ENCODE results near the gene NEUROD4.

Gene NEUROD4

DNA sequence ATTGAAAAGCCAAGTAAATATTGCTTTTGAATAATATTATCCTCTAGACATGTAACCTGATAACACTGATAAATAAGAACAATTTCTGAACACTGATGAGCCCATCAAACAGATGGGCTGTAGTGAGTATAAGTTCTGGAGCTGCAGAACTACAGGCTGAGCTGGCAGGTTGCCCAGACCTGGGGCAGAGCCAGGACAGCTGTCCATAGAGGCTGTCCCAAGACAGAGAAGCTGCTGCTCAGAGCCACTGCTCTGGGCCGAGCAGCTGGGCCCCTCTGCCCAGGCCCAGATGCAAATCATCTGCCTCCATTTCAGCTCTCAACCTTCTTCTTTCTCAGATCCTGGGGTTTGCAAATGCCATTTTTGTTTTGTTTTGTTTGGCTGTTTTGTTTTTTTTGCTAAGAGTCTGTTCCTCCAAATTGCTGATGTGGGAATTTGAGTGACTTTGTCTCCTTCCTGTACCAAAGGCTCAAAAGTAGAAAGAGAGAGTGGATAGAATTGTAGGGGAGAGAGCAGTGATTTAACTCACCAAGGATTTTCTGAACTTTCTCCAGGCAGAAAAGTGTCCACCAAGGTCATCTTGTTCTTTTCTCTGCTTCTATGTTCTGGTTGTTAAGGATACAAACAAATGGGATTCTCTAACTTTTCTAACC, 31.2 kb upstream of the NEUROD4 start:
- DNase-seq (ENCODE audit: low read depth) = no peak
- H3K4me3 ChIP-seq (ENCODE audit: low read depth, low read length) = no peak overlapping the region
- TF ChIP-seq CTCF (IDR thresholded peaks at IDR 0.05; ENCODE audit: low read depth, low read length, missing control alignments) = no peak

DNA sequence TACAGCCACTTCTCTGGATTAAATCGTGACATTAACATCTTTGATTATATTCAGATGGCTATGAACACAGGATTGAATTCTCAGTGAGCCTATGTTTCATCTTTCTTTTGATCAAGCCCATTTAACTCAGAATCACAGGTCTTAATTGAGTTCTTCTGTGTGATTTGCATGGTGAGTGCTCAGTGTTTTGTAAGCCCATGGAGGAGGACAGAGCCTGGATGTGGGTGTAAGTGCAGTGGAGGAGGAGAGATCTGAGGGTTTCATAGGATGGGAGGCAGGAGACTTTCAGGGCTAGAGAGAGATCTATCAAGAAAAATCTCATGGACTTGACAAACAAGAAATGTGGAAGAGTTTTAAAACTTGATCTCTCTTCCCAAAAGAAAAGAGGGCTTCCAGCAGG, 29.9 kb upstream of the NEUROD4 start:
- H3K4me3 ChIP-seq (ENCODE audit: low read depth, low read length) = no peak overlapping the region
- no peak for TF ChIP-seq CTCF (IDR thresholded peaks at IDR 0.05; ENCODE audit: low read depth, low read length, missing control alignments)
- DNase-seq (ENCODE audit: low read depth) = no peak

DNA sequence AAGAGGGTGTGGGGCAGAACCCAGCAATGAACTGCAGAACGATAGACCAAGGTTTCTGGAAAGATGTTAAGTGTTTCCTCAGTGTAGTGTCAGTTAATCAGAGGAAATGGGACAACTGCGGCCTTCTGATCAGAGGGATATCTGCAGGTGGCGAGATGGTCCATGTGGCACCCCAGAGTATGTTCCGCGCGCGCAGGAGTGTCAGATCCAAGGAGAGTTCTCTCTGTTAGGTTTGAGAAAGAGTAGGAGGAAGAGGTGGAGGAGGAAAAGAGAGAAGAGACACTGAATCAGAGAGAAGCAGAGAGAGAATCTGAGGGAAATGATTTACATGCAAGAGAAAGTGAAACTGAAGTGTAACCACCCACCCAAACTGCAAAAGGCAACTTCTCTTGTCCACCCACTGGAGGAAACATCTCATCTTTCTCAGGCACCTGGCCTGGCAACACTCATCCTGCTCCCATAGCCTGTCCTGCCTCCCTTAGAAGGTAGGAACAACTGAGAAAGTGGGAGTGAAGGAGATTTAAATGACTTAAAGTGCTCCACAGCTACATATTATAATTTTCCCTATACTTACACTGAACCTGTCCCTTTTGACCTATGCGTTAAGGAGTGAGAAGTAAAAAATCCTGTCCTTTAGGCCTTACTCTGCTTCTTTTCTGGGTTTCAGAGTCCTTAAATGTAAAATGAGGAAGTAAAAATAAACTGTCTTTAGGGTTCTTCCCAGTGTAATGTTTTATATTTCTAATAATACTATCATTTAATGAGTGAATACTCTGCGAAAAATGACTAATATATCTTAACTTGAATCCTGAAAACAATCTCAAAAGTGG, 28.4 kb upstream of the NEUROD4 start:
- DNase-seq (ENCODE audit: low read depth) = peak; percentile 75
- H3K4me3 ChIP-seq (ENCODE audit: low read depth, low read length) = peak overlapping the region; percentile 31
- no peak for TF ChIP-seq CTCF (IDR thresholded peaks at IDR 0.05; ENCODE audit: low read depth, low read length, missing control alignments)

DNA sequence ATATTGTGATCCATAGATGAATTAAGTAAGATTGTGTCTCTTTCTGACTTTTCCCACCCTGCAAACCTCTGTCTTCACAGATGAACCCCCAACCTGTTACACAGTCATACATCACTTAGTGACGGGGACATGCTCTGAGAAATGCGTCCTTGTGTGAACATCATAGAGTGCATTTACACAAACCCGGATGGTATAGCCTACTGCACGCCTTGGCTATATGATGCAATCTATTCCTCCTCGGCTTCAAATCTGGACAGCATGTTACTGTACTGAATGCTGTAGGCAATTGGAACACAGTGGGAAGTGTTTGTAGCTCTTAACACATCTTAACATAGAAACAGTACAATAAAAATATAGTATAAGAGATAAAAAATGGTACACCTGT, 27.8 kb upstream of the NEUROD4 start:
- H3K4me3 ChIP-seq (ENCODE audit: low read depth, low read length) = no peak overlapping the region
- no peak for TF ChIP-seq CTCF (IDR thresholded peaks at IDR 0.05; ENCODE audit: low read depth, low read length, missing control alignments)
- no peak for DNase-seq (ENCODE audit: low read depth)

GRCh38 chr12:54993181-54993835, 26.5 kb upstream of the NEUROD4 start:
- peak; percentile 70 for TF ChIP-seq CTCF (IDR thresholded peaks at IDR 0.05; ENCODE audit: low read depth, low read length, missing control alignments)

GRCh38 chr12:54996205-54996604, 23.6 kb upstream of the NEUROD4 start:
- DNase-seq (ENCODE audit: low read depth) = no peak
- TF ChIP-seq CTCF (IDR thresholded peaks at IDR 0.05; ENCODE audit: low read depth, low read length, missing control alignments) = no peak
- H3K4me3 ChIP-seq (ENCODE audit: low read depth, low read length) = no peak overlapping the region

More at GRCh38 chr12:54993181-54993835, 26.5 kb upstream of the NEUROD4 start:
- H3K4me3 ChIP-seq (ENCODE audit: low read depth, low read length) = no peak overlapping the region
- DNase-seq (ENCODE audit: low read depth) = peak; percentile 44
